Gastrocnemius medialis (tissue), 4 donors: Measurements from ENCODE around the gene STOX2. TPM values are rescaled to one million over a fixed set of nuclear protein-coding genes. Genes with fewer than 3 reads are reported as not detected.

ENCODE experiments used
- ATAC-seq, 2 donors: fragments of 150-250 bp; one replicate each; pipeline ENCODE4 v1.9.1; 2016
- DNase-seq, 2 donors: peaks; one replicate each; pipeline ENCODE4 v3.0.0-alpha.2; 2019
- H3K27ac ChIP-seq, 4 donors: fragments of 200-600 bp; sonication (generic); 1 replicate in 1 of 4; 2 replicates in 3 of 4; pipeline ENCODE4 v1.5.1; 2016 to 2018; ENCODE audit warnings: mild to moderate bottlenecking in 2 of 4, moderate library complexity in 1 of 4
- H3K27me3 ChIP-seq, 3 donors: fragments of 200-600 bp; sonication (generic) in 2 of 3; 1 replicate in 1 of 3; 2 replicates in 2 of 3; pipeline versions ENCODE4 v1.5.1 to v1.6.0; 2016 to 2019; ENCODE audit warnings: mild to moderate bottlenecking in 1 of 3, moderate library complexity in 1 of 3
- H3K36me3 ChIP-seq, 2 donors: fragments of 200-600 bp; sonication (generic) in 1 of 2; one replicate each; pipeline ENCODE4 v1.5.1; 2017 to 2018
- H3K4me1 ChIP-seq, 2 donors: fragments of 200-600 bp; sonication (generic) in 1 of 2; one replicate each; pipeline ENCODE4 v1.5.1; 2016 to 2017; ENCODE audit warnings: mild to moderate bottlenecking in 2 of 2
- H3K4me3 ChIP-seq, 4 donors: fragments of 200-600 bp; sonication (generic) in 3 of 4; 1 replicate in 1 of 4; 2 replicates in 3 of 4; pipeline ENCODE4 v1.5.1; 2016 to 2019; ENCODE audit warnings: mild to moderate bottlenecking in 2 of 4
- H3K9me3 ChIP-seq, 3 donors: fragments of 200-600 bp; sonication (generic) in 2 of 3; 1 replicate in 1 of 3; 2 replicates in 2 of 3; pipeline ENCODE4 v1.5.1; 2016 to 2019
- POLR2A ChIP-seq, 2 donors: fragments of 450-650 bp; IDR thresholded peaks; one replicate each; pipeline ENCODE4 v1.6.1; 2017; ENCODE audit warnings: antibody characterized with exemption in 2 of 2, mild to moderate bottlenecking in 2 of 2, moderate library complexity in 2 of 2
- in situ Hi-C, 4 donors: fragments of 200-750 bp; cut with MboI; loops; one replicate each; pipeline versions ENCODE4 v1.15.0 to v1.8.0; 2017; ENCODE audit warnings: low sequenced_read_pairs in 4 of 4
- intact Hi-C: fragments of 100-400 bp; cut with DNase I; formaldehyde crosslinking; loops from one replicate; pipeline ENCODE4 v1.15.1; 2023; ENCODE audit warnings: low total_unique reads
- total RNA-seq, 4 donors: library from RNA; depleted of rRNA; stranded (reverse); fragments of >200 nt; gene quantifications; one replicate each; pipeline versions ENCODE4 v1.1.0 to v1.2.3, GENCODE V29; 2016
- TF ChIP-seq, protein P1 (sequence below), 5 experiments: fragments of 450-650 bp in 3 of 5; fragments of 200-600 bp in 2 of 5; sonication (generic) in 2 of 5; IDR thresholded peaks in 4 of 5; conservative IDR thresholded peaks in 1 of 5; 1 replicate in 4 of 5; 2 replicates in 1 of 5; pipeline ENCODE4 v1.5.1; 2016 to 2019; ENCODE audit warnings: antibody characterized with exemption in 5 of 5, mild to moderate bottlenecking in 3 of 5, moderate library complexity in 3 of 5

The STOX2 gene
- total RNA-seq, 4 donors from 2014 or later, result 3.3 to 8.3 (median 5.9) TPM

GRCh38 chr4:184010696-184011095 is 105.6 kb downstream of the STOX2 start:
- in situ Hi-C loops (no loop called here), intact Hi-C loops (no loop called here)
- Histone ChIP-seq H3K9me3 (no peaks in the 10 kb centered on the region), H3K36me3 (peaks cover 0 to 19% of the 10 kb centered on the region in 2 donors), H3K4me1 (no peaks in the 10 kb centered on the region), H3K4me3 (no peak overlapping the region), H3K27ac (no peak overlapping the region), H3K27me3 (no peaks in the 10 kb centered on the region)
- TF ChIP-seq, protein P1, sequence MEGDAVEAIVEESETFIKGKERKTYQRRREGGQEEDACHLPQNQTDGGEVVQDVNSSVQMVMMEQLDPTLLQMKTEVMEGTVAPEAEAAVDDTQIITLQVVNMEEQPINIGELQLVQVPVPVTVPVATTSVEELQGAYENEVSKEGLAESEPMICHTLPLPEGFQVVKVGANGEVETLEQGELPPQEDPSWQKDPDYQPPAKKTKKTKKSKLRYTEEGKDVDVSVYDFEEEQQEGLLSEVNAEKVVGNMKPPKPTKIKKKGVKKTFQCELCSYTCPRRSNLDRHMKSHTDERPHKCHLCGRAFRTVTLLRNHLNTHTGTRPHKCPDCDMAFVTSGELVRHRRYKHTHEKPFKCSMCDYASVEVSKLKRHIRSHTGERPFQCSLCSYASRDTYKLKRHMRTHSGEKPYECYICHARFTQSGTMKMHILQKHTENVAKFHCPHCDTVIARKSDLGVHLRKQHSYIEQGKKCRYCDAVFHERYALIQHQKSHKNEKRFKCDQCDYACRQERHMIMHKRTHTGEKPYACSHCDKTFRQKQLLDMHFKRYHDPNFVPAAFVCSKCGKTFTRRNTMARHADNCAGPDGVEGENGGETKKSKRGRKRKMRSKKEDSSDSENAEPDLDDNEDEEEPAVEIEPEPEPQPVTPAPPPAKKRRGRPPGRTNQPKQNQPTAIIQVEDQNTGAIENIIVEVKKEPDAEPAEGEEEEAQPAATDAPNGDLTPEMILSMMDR (IDR thresholded peaks at IDR 0.05 in 4 of 5, conservative IDR thresholded peaks at IDR 0.05 in 1 of 5), result no peak
- no peak for TF ChIP-seq POLR2A (IDR thresholded peaks at IDR 0.05)
- DNase-seq (no peak), ATAC-seq (no peak)

DNA sequence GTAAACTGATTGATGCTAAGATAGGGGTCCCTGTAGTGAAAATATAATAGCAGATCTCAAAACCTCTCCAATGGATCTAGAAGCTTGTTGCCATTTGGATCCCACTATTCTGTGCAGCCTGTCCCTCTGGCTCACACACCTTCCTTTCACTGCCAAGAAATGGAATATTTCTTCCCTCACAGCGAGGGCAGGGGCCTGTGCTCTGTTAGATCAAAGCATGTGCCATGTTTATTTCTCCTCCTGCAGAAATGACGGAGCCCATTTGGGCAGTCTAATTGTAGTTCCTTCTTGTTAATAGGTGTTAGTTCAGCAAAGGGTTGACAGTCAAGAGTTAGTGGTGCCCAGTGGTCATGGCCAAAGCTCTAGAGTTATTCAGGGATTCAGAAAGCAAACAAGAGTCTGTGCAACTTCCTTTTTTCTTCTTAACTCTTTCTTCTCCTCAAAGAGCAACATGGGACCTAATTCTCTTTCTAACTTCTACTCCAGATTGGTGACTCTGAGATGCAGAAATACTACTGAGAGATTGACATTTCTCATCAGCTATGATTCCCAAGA is 106.8 kb downstream of the STOX2 start:
- Histone ChIP-seq H3K9me3 (no peaks in the 10 kb centered on the region), H3K27me3 (no peaks in the 10 kb centered on the region), H3K27ac (no peak overlapping the region), H3K36me3 (peaks cover 0 to 19% of the 10 kb centered on the region in 2 donors), H3K4me3 (no peak overlapping the region), H3K4me1 (no peaks in the 10 kb centered on the region)
- in situ Hi-C loops (no loop called here), intact Hi-C loops (no loop called here)
- TF ChIP-seq, protein P1 (IDR thresholded peaks at IDR 0.05 in 4 of 5, conservative IDR thresholded peaks at IDR 0.05 in 1 of 5), result no peak
- no peak for TF ChIP-seq POLR2A (IDR thresholded peaks at IDR 0.05)
- ATAC-seq (no peak), DNase-seq (no peak)

- Histone ChIP-seq H3K36me3 (peaks cover 0 to 19% of the 10 kb centered on the region in 2 donors), H3K4me3 (no peak overlapping the region), H3K9me3 (no peaks in the 10 kb centered on the region), H3K27ac (no peak overlapping the region), H3K4me1 (no peaks in the 10 kb centered on the region), H3K27me3 (no peaks in the 10 kb centered on the region)
- in situ Hi-C loops (no loop called here), intact Hi-C loops (no loop called here)
- ATAC-seq (no peak), DNase-seq (no peak)
- TF ChIP-seq, protein P1 (IDR thresholded peaks at IDR 0.05 in 4 of 5, conservative IDR thresholded peaks at IDR 0.05 in 1 of 5), result no peak
- no peak for TF ChIP-seq POLR2A (IDR thresholded peaks at IDR 0.05)
Observed at GRCh38 chr4:184012937-184013336, 107.8 kb downstream of the STOX2 start.

- H3K9me3 ChIP-seq, result no peaks in the 10 kb centered on the region
- peaks cover 0 to 17% of the 10 kb centered on the region in 2 donors for H3K36me3 ChIP-seq
- peaks cover under 1 to 5% of the 10 kb centered on the region in 2 donors for H3K4me1 ChIP-seq
- no peak overlapping the region for H3K27ac ChIP-seq
- no peak for TF ChIP-seq POLR2A (IDR thresholded peaks at IDR 0.05)
- TF ChIP-seq, protein P1 (IDR thresholded peaks at IDR 0.05 in 4 of 5, conservative IDR thresholded peaks at IDR 0.05 in 1 of 5), result no peak
- ATAC-seq (no peak), DNase-seq (no peak)
- intact Hi-C loops (no loop called here), in situ Hi-C loops (no loop called here)
- no peaks in the 10 kb centered on the region for H3K27me3 ChIP-seq
- no peak overlapping the region for H3K4me3 ChIP-seq
Observed at GRCh38 chr4:184014301-184014700, 109.2 kb downstream of the STOX2 start.
